Psoas muscle (tissue), 8 donors: ENCODE measurements around the gene CLMN. TPM values are rescaled to one million over a fixed set of nuclear protein-coding genes. Genes with fewer than 3 reads are reported as not detected.

Source experiments
- ATAC-seq, 4 donors: fragments of 200-7000 bp; cut with Tn5 transposase; one replicate each; pipeline ENCODE4 v1.9.1; 2020; ENCODE audit warnings: moderate library complexity in 3 of 4, mild to moderate bottlenecking in 2 of 4
- DNase-seq, 2 donors: peaks; one replicate each; pipeline ENCODE4 v3.0.0-alpha.2; 2020
- H3K27ac ChIP-seq: fragments of 200-600 bp; one replicate; pipeline ENCODE4 v1.8.0; 2022
- H3K27me3 ChIP-seq, 3 donors: fragments of 200-600 bp in 1 of 3; one replicate each; pipeline versions ENCODE4 v1.6.1 to v1.8.0; 2013 to 2022; ENCODE audit warnings: low read length in 2 of 3, mild to moderate bottlenecking in 2 of 3, moderate library complexity in 1 of 3; ENCODE audit not compliant: insufficient read depth in 3 of 3
- H3K36me3 ChIP-seq, 2 donors: fragments of 200-600 bp in 1 of 2; one replicate each; pipeline versions ENCODE4 v1.6.1 to v1.8.0; 2013 to 2022; ENCODE audit warnings: low read depth in 1 of 2, mild to moderate bottlenecking in 1 of 2, moderate library complexity in 1 of 2; ENCODE audit not compliant: insufficient read depth in 1 of 2
- H3K4me1 ChIP-seq: fragments of 200-600 bp; one replicate; pipeline ENCODE4 v1.8.0; 2022
- H3K4me3 ChIP-seq: fragments of 200-600 bp; one replicate; pipeline ENCODE4 v1.8.0; 2022; ENCODE audit warnings: mild to moderate bottlenecking
- H3K9me3 ChIP-seq: fragments of 200-600 bp; one replicate; pipeline ENCODE4 v1.8.0; 2022
- CTCF ChIP-seq: fragments of 200-600 bp; IDR thresholded peaks from one replicate; pipeline ENCODE4 v1.8.0; 2022; ENCODE audit warnings: antibody characterized with exemption
- WGBS, 3 donors: extraction: QIAGEN DNeasy Blood & Tissue Kit; methylation state at CpG; one replicate each; pipeline versions ENCODE4 v1.1.6 to v1.1.7; 2013; 5-methylcytosine and 5-hydroxymethylcytosine counted together
- intact Hi-C, 2 donors: fragments of 100-400 bp; cut with DNase I; formaldehyde crosslinking; loops; one replicate each; pipeline versions ENCODE4 v1.11.0 to v1.14.2; 2022
- polyA plus RNA-seq, 3 donors: library from polyadenylated mRNA; stranded (reverse); fragments of 200-250 nt; gene quantifications; one replicate each; pipeline ENCODE4 v1.2.3, GENCODE V29; 2013
- total RNA-seq, 4 donors: library from RNA; stranded (reverse); fragmentation: NEBNext Ultra II Directional in 2 of 4; extraction: Animal tissue kit (Norgen Biotek cat#: 25700) in 2 of 4; gene quantifications; one replicate each; pipeline versions ENCODE4 v1.2.1 to v1.2.4, GENCODE V29; 2021 to 2023
- donor health status: healthy with polysubstance abuse.
- donor health status: DM: no; HTN: no; CAD: no; lungs with moderate emphysema.
- donor health status: Bipolar disorder and iron deficiency.
- donor health status: healthy.
- donor health status: DM: yes; HTN: yes; CAD: no.
- donor health status: DM: no; HTN: no; CAD: no.
- donor health status: DM: no; HTN: no; CAD: no.
- donor health status: DM: yes; HTN: yes; CAD: no.

Gene CLMN
- total and polyA plus RNA-seq, 7 donors = 1.7 to 9.6 (median 3.9) TPM

GRCh38 chr14:95232894-95233584 is 86.7 kb downstream of the CLMN start:
- H3K9me3 ChIP-seq = no peaks in the 10 kb centered on the region
- H3K36me3 ChIP-seq = no peaks in the 10 kb centered on the region
- no peaks in the 10 kb centered on the region for H3K4me1 ChIP-seq
- 80 to 85% (median 83%) methylated on average over 3 of the region's 3 CpGs for WGBS, 3 donors
- TF ChIP-seq CTCF = no peak
- intact Hi-C loops = no loop called here
- H3K27me3 ChIP-seq = no peaks in the 10 kb centered on the region
- no peak overlapping the region for H3K4me3 ChIP-seq
- ATAC-seq = no peak
- no peak overlapping the region for H3K27ac ChIP-seq
- DNase-seq = no peak

GRCh38 chr14:95231966-95232633 is 87.6 kb downstream of the CLMN start:
- TF ChIP-seq CTCF = no peak
- intact Hi-C loops = no loop called here
- Histone ChIP-seq H3K27me3 (no peaks in the 10 kb centered on the region), H3K4me3 (no peak overlapping the region), H3K9me3 (no peaks in the 10 kb centered on the region), H3K4me1 (peaks cover 5% of the 10 kb centered on the region), H3K36me3 (no peaks in the 10 kb centered on the region), H3K27ac (no peak overlapping the region)
- 55 to 61% (median 56%) methylated on average over 12 of the region's 12 CpGs for WGBS, 3 donors
- ATAC-seq (no peak), DNase-seq (no peak)

- Histone ChIP-seq H3K9me3 (no peaks in the 10 kb centered on the region), H3K36me3 (no peaks in the 10 kb centered on the region), H3K4me1 (peaks cover 8% of the 10 kb centered on the region), H3K27ac (no peak overlapping the region), H3K27me3 (no peaks in the 10 kb centered on the region), H3K4me3 (no peak overlapping the region)
- DNase-seq (no peak), ATAC-seq (no peak)
- intact Hi-C loops = no loop called here
- no peak for TF ChIP-seq CTCF
- WGBS, 3 donors = 77 to 85% (median 82%) methylated on average over 6 of the region's 6 CpGs
These were observed 90.0 kb downstream of the CLMN start for GRCh38 chr14:95229749-95230148.

GRCh38 chr14:95228240-95228639 is 91.5 kb downstream of the CLMN start:
- H3K27ac ChIP-seq = no peak overlapping the region
- no peaks in the 10 kb centered on the region for H3K36me3 ChIP-seq
- intact Hi-C loops = no loop called here
- no peak for ATAC-seq
- no peak overlapping the region for H3K4me3 ChIP-seq
- DNase-seq = no peak
- WGBS, 3 donors = 86 to 90% (median 87%) methylated on average over 7 of the region's 7 CpGs
- no peaks in the 10 kb centered on the region for H3K27me3 ChIP-seq
- no peak for TF ChIP-seq CTCF
- H3K9me3 ChIP-seq = no peaks in the 10 kb centered on the region
- peaks cover 8% of the 10 kb centered on the region for H3K4me1 ChIP-seq
